K562 (cell line): ENCODE results near the gene REG4. TPM values are rescaled to one million over a fixed set of nuclear protein-coding genes. Genes with fewer than 3 reads are reported as not detected.

ENCODE experiments used
- CBFA2T3 ChIP-seq: fragments of 450-650 bp; IDR thresholded peaks from 2 replicates; pipeline ENCODE4 v1.6.1; 2017
- DMBX1 ChIP-seq: fragments of 250-450 bp; sonication (Bioruptor Pico); IDR thresholded peaks from 2 replicates; pipeline ENCODE4 v1.8.0; 2022; ENCODE audit warnings: inconsistent platforms, mild to moderate bottlenecking, moderate library complexity, borderline replicate concordance
- FOXJ3 ChIP-seq: sonication (generic); formaldehyde crosslinking; IDR thresholded peaks from 2 replicates; pipeline ENCODE4 v1.4.0; 2020; ENCODE audit warnings: mild to moderate bottlenecking, missing genetic modification reagents
- KLF16 ChIP-seq: IDR thresholded peaks from 2 replicates; pipeline ENCODE4 v1.6.1; 2016; ENCODE audit warnings: antibody characterized with exemption
- NCOR1 ChIP-seq: fragments of 450-650 bp; IDR thresholded peaks from 2 replicates; pipeline ENCODE4 v1.6.1; 2016; ENCODE audit warnings: mild to moderate bottlenecking, moderate library complexity
- PKNOX1 ChIP-seq: fragments of 450-650 bp; IDR thresholded peaks from 2 replicates; pipeline ENCODE4 v1.6.1; 2016
- POLR2AphosphoS5 ChIP-seq: IDR thresholded peaks from 2 replicates; pipeline ENCODE4 v1.6.1; 2011; ENCODE audit warnings: mild to moderate bottlenecking, low read depth, low read length, moderate library complexity; ENCODE audit not compliant: control insufficient read depth, insufficient read depth
- TAL1 ChIP-seq: fragments of 450-650 bp; IDR thresholded peaks from 2 replicates; pipeline ENCODE4 v1.6.1; 2016; ENCODE audit warnings: mild to moderate bottlenecking
- TFAM ChIP-seq: fragments of 250-450 bp; sonication (Bioruptor Pico); conservative IDR thresholded peaks from 2 replicates; pipeline ENCODE4 v1.5.0; 2021; ENCODE audit warnings: mild to moderate bottlenecking, moderate library complexity
- TRIM24 ChIP-seq, 2 experiments: fragments of 450-650 bp; IDR thresholded peaks; 2 replicates each; pipeline ENCODE4 v1.6.1; 2016
- ZBTB40 ChIP-seq, 2 experiments: fragments of 450-650 bp in 1 of 2; sonication (generic) in 1 of 2; formaldehyde crosslinking in 1 of 2; IDR thresholded peaks; 2 replicates each; pipeline versions ENCODE4 v1.7.1 to v1.9.0; 2016 to 2022; ENCODE audit warnings: inconsistent platforms in 1 of 2, mild to moderate bottlenecking in 1 of 2, missing genetic modification reagents in 1 of 2
- ZNF583 ChIP-seq: fragments of 250-450 bp; sonication (Bioruptor Pico); IDR thresholded peaks from 2 replicates; pipeline ENCODE4 v1.4.0; 2020
- polyA plus RNA-seq, 8 experiments: library from polyadenylated mRNA; depleted of rRNA in 4 of 8; stranded (reverse) in 5 of 8; unstranded in 3 of 8; fragments of >200 nt; fragmentation: Nextera tagmentation in 2 of 8; fragmentation: Illumina TruSeq in 1 of 8; extraction: Ambion mirVana in 2 of 8; extraction: Trizol in 1 of 8; gene quantifications; 2 replicates each; pipeline versions ENCODE4 v1.2.1 to v1.2.3, GENCODE V29; 2011 to 2014; ENCODE audit warnings: inconsistent platforms in 1 of 8, missing spikeins in 1 of 8
- total RNA-seq, 7 experiments: library from RNA; depleted of rRNA in 6 of 7; stranded (reverse); fragments of >200 nt in 6 of 7; fragmentation: Illumina TruSeq in 2 of 7; extraction: Trizol in 2 of 7; gene quantifications; 2 replicates each; pipeline versions ENCODE4 v1.2.1 to v1.2.3, GENCODE V29; 2011 to 2021; ENCODE audit warnings: low replicate concordance in 1 of 7

Gene REG4
- total and polyA plus RNA-seq, 9 of the 15 experiments (the other 6 are each of a cell fraction or from before 2014, with no cell fraction given) = not detected

- TF ChIP-seq ZBTB40 (IDR thresholded peaks at IDR 0.05) = no peak
- TF ChIP-seq ZBTB40 (CRISPR knock-in tag; IDR thresholded peaks at IDR 0.05) = no peak
- TF ChIP-seq ZNF583 (CRISPR knock-in tag) = 0 out of 2 replicates have a peak, but pooled peaks have one; percentile 19
- TF ChIP-seq TFAM (CRISPR knock-in tag) = no peak
- TF ChIP-seq POLR2AphosphoS5 = peak; percentile 50; the same call in 1 of the 2 replicates
- peak; percentile 51; the same call in 1 of the 2 replicates for TF ChIP-seq KLF16
- peak; percentile 42 to 61; a peak in 2 of 4 replicates for TF ChIP-seq TRIM24 (IDR thresholded peaks at IDR 0.05)
- TF ChIP-seq FOXJ3 = no peak
- TF ChIP-seq NCOR1 = peak; percentile 82
- peak; percentile 89 for TF ChIP-seq CBFA2T3
- TF ChIP-seq TAL1 = peak; percentile 88
- peak; percentile 74 for TF ChIP-seq PKNOX1
- peak; percentile 65; the same call in 1 of the 2 replicates for TF ChIP-seq DMBX1 (CRISPR knock-in tag)
These were observed 29.5 kb upstream of the REG4 start (continued) for GRCh38 chr1:119840745-119841144.
